HG02623 (cell line): ENCODE data around the gene SLC17A5.
"Not testable (repeated sequence)": the region's sequence is repeated elsewhere in the genome, so short reads cannot be mapped to it uniquely, and the experiment has no call there.

ENCODE experiments used
- ATAC-seq: cut with Tn5 transposase; IDR thresholded peaks from one replicate; pipeline ENCODE4 v1.9.1; 2021; ENCODE audit warnings: moderate library complexity; ENCODE audit not compliant: unreplicated experiment

Gene SLC17A5

DNA sequence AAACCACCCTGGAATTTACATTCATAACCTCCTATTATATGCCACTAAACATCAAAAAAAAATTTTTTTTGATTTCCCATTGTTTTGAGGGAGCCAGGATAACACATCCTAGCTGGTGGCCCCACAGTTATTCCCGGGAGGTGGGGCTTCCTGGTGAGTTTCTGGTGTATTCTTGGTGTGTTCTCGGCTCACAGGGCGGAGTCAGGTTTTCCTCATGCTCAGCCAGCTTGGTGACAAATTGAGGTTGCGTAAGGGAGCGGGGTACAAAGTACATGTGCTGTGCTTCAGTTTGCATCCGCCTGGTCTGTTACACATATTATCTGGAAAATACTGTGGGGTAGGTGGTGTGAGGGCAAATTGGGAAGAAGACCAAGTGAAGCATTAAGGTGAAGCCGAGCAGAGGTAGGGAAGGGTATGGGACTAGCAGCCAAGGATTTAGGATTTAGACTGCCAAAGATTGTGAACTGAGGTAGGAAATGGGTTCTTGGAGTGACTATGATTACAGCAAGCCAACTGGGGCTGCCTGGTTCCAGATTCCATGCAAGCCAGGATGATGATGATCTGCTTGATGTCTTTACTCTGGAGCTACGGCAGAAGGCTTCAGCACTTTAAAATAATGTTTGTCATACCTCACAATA is 86.7 kb downstream of the SLC17A5 start:
- no peak for ATAC-seq

DNA sequence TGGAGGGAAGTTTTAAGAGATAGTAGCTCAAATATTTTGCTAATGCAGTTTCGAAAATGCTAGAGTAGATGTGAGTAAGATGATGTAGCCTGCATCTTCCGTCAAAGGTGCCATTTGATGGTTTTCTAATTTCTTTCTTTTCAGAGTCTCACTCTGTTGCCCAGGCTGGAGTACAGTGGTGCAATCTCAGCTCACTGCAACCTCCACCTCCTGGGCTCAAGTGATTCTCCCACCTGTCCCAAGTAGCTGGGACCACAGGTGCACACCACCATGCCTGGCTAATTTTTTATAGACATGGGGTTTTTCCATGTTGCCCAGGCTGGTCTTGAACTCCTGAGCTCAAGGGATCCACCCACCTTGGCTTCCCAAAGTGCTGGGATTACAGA is 87.3 kb downstream of the SLC17A5 start:
- not testable (repeated sequence) for ATAC-seq

DNA sequence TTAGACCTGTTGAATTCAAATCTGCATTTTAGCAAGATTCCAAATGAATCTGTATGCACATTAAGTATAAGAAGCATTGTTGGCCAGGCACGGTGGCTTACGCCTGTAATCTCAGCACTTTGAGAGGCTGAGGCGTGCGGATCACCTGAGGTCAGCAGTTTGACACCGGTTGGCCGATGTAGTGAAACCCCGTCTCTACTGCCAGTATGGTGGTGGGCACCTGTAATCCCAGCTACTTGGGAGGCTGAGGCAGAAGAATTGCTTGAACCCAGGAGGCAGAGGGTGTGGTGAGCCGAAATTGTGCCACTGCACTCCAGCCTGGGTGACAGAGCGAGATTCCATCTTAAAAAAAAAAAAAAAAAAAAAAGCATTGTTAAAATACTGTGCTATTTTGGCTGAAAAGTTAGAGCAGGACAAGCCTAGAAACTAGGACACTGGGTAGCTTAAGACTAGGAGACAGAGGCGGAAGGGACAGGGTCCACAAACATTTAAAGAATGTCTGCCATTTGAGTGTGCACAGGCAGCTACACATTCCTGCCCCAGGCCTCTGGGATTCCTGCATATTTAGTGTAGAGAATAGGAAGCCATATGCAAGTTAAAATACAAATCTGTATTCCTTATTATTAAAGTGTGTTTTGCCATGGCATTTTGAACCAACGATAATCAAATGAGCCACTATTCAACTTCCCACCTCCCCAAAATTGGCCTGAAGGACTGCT is 87.9 kb downstream of the SLC17A5 start:
- ATAC-seq: no peak

DNA sequence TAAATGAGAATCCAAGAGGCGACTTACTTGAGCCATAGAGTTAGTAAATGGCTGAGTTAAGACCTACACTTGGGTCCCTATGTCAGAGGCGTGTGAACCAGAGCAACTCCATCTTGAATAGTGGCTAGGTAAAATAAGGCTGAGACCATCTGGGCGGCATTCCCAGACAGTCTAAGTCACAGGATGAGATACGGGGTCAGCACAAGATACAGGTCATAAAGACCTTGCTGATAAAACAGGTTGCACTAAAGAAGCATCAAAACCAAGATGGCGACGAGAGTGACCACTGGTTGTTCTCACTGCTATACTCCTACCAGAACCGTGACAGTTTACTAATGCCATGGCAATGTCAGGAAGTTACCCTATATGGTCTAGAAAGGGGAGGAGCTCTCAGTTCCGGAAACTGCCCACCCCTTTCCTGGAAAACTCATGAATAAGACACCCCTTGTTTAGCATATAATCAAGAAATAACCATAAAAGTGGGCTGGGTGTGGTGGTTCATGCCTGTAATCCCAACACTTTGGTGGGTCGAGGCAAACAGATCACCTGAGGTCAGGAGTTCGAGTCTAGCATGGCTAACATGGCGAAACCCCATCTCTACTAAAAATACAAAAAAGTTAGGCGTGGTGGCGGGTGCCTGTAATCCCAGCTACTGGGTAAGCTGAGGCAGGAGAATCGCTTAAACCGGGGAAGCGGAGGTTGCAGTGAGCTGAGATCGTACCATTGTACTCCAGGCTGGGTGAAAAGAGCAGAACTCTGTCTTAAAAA is 89.0 kb downstream of the SLC17A5 start:
- no peak for ATAC-seq

DNA sequence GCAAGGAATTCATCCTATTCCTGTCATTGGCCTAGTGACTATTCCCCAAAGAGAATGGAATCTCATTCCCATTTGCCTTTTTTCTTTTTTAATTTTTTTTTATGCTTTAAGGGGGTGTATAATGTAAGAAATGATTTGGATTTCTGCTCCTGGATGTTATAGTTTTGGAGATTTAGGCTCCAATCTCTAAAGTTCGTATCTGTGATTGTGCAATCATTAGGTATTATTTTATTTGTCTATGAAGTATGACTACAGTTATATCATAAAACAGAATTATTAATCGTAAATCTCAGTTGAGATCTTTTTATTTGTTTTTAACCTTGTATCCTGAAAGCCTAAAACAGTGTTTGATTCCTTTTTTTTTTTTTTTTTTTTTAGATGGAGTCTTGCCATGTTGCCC is 91.2 kb downstream of the SLC17A5 start:
- no peak for ATAC-seq

DNA sequence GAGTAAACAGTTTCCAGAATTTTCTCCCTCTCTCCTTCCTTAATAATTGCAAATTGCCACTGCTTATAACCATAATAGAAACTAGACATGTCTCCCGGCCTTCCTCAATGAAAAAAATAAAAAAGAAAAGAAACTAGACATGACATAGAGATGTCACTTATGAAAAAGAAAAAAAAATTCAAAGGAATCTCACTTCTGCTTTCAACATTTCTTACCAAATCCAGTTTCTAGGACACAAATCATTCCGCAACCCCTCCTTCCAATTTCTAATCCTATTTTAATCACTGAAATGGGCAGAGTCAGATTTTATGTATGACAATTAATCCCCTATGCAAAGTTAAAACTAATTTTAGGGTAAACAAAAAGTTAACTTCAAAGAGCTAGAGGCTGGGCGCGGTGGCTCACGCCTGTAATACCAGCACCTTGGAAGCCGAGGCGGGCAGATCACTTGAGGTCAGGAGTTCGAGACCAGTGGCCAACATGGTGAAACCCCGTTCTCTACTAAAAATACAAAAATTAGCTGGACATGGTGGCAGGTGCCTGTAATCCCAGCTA is 92.9 kb downstream of the SLC17A5 start:
- peak; percentile 62 for ATAC-seq

DNA sequence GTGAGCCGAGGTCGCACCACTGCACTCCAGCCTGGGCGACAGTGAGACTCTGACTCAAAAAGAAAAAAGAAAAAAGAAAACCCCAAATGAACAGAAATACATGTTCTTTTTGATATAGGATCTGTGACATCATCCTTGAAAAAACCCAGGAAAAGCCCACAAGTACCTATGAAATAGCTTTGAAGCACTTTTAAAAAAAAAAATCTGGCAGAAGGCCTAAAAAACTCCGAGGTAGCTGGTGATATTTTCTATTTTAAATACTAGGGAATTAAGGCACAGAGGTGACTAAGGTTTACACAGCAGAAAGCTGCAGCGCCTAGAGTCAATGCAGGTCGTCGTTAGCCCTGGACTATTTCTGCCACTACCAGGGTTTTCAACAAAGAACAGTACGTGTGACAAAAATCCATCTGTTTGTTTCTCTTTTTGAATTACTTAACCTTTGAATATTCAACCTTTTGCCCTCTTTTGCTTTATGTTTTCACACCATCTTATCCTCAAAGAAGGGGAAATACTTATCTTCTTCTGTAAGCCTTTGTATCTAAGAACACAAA is 93.5 kb downstream of the SLC17A5 start:
- ATAC-seq: no peak

DNA sequence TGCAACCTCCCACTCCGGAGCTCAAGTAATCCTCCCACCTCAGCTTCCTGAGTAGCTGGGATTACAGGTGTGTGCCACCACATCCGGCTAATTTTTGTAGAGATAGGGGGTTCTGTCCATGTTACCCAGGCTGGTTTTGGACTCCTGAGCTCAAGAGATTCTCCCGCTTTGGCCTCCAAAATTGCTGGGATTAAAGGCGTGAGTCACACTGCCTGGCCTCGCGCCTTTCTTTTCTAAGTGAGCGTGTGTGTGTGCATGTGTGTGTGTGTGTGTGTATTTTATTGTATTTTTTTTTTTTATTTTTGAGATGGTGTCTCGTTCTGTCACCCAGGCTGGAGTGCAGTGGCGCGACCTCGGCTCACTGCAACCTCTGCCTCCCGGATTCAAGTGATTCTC is 94.4 kb downstream of the SLC17A5 start:
- not testable (repeated sequence) for ATAC-seq

DNA sequence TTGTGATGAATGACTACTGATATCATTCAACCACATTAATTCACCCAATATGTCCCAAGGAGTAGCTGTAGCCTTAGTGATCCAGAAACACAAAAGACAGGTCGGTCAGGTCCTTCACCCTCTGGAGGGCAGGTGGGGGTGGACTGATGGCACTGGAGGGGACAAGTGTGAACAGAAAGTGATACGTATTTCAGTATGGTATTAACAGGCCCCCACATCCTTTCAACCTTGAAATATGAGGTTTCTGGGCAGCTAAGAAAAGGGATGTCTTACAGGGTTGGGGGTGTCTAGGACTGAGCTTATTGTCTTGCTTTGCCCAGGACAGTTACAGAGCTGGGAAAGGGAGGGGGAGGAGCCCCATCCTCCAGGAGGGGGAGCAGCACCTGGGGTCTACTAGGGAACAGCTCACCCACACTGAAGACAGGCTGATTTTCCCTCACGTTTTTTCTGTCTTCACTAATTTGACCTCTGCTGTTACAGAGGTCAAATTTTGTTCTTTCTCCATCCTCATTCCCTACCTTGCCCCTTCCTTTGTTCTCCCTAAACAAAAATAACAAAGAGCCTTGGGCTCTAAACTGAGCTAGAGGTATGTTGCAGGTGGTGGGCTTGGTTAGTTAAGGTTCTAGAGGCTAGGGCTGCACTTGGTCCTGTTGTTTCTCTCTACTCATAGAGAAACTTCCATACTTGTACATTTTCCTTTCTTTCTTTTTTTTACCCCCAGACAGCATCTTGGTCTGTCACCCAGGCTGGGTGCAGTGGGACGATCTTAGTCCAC is 95.0 kb downstream of the SLC17A5 start:
- ATAC-seq: no peak

DNA sequence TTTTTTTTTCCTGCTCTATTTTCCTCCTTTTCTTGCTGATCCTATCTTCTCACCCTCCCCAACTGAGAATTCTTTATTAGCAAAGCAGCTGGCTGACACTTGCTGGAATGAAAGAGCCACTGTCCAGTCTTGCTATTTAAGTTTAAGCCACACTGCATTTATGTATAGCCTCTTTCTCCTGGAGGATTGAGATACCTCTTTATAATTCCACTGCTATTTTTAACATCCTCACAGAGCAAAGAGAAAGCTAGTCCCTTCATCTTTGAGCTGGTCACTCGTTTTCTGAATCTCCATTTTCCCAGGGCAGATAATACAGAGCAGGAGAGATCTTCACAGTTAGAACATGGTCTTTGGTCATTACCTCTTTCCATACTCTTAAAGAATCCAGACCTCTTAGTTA is 97.0 kb downstream of the SLC17A5 start:
- ATAC-seq: no peak

DNA sequence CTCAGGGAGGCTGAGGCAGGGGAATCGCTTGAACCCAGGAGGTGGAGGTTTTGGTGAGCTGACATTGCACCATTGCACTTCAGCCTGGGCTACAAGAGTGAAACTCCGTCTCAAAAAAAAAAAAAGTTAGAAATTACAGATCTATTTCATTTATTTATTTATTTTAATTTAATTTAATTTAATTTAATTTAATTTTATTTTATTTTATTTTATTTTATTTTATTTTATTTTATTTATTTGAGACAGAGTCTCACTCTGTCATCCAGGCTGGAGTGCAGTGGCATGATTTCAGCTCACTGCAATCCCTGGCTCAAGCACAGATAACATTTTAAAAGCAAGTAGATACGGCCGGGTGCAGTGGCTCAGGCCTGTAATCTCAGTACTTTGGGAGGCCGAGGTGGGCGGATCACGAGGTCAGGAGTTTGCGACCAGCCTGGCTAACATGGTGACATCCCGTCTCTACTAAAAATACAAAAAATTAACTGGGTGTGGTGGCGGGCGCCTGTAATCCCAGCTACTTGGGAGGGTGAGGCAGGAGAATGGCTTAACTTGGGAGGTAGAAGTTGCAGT is 98.3 kb downstream of the SLC17A5 start:
- not testable (repeated sequence) for ATAC-seq

DNA sequence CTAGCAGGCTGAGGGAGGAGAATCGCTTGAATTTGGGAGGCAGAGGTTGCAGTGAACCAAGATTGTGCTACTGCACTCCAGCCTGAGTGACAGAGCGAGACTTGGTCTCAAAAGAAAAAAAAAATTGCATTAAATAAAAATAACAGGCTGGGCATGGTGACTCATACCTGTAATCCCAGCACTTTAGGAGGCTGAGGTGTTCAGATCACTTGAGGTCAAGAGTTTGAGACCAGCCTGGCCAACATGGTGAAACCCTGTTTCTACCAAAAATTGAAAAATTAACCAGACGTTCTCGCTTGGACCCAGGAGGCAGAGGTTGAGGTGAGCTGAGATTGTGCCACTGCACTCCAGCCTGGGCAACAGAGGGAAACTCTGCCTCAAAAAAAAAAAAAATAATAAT is 102.7 kb downstream of the SLC17A5 start:
- not testable (repeated sequence) for ATAC-seq

DNA sequence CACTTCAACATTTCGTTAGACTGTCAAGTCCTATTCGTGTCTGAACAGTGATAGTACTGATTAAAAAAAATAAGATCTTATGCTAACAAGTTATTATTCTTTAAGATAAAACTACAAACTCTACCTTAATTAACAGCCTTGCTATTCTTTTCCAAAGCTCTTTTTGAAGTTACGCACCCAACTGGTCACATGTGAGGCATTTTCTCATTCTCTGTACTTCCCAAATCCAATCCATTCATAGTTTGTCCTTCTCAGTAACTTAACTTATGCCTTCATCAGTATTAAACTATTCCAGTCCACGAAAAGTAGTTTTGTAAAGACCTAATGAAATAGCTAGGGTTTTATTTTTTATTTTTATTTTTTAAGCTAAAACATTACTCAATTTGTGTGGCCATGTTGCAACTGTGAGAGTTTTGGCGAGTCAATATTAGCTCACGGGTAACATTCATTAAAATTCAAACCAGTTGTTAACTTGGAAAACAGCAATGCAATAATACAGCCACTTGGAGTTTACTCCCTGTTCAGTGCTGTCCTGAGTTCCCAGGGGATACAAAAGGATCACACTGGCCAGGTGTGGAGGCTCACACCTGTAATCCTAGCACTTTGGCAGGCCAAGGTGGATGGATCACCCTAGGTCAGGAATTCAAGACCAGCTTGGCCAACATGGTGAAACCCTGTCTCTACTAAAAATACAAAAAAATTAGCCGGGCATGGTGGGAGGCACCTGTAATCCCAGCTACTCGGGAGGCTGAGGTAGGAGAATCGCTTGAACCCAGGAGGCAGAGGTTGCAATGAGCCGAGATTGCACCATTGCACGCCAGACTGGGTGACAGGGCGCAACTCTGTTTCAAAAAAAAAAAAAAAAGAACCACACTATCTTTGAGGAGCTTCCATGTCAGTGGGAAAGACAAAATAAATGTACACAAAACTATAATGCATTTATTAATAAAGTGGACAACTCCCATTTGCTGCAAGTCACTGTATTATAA is 105.0 kb downstream of the SLC17A5 start:
- ATAC-seq: no peak

DNA sequence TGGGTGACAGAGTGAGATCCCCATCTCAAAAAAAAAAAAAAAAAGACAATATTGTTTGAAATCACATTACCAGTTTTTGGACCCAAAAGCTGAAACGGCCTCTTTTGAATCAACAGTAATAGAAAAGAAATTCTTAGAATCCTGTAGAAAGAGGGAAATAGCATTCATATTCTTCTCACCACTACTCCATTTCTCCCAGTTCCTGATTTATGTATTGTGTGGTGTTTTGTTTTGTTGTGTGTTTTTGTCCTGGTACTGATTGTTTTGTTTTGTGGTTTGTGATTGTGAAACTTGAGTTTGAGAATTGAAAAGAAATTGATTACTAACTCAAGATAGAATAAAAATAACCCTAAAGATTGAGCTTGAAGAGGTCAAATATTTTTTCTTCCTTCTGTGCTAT is 106.8 kb downstream of the SLC17A5 start:
- no peak for ATAC-seq
